COLO829 (cell line): Measurements from ENCODE around the gene DBN1.
A peak's percentile ranks its signal among the peaks of the same experiment; 100 is the strongest.

ENCODE experiments used
- DNase-seq: peaks from one replicate; pipeline ENCODE4 v3.0.0; 2012; ENCODE audit warnings: low spot score

The DBN1 gene

DNA sequence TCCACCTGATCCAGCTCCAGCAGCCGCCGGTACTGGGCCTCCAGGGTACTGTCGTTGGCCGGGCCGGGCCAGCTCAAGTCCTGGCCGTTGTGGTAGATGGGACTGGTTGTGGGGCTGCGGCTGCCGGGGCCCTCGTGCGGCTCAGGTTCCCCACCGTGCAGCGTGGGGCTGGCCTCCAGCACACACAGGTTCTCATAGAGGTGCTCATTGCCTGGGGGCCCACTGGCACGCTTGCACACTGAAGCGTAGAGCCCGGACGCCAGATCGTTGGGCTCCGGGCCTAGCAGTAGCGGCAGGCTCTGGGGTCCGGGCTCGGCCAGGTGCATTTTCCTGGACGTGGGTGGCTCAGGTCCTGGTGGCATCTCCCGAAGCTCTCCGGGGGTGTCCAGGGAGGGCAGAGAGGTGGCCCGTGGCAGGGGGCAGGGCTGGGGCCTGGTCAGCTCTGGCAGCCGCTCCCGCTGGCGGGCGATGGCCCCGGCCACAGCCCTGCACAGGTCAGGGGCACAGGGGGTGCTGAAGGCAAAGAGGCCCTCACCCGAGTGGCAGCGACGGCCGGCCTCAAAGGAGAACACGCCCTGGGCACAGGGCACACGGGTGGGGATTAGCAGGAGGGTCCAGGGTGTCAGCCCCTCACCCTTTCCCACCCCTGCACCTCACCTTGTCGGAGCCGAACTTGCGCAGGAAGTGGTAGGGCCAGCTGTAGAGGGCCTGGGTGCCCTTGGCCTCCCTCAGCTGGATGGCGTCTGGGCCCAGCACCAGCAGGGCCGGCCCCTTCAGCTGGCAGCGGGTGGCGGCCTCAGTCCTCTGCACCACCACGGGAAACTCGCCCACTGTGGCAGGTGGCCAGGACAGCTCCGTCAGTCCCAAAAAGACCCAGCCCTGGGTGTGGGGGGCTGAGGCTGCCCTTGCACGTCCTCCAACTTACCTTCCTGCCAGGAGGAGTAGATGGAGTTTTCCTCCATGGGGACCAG, 30.9 kb upstream of the DBN1 start:
- DNase-seq, result no peak

DNA sequence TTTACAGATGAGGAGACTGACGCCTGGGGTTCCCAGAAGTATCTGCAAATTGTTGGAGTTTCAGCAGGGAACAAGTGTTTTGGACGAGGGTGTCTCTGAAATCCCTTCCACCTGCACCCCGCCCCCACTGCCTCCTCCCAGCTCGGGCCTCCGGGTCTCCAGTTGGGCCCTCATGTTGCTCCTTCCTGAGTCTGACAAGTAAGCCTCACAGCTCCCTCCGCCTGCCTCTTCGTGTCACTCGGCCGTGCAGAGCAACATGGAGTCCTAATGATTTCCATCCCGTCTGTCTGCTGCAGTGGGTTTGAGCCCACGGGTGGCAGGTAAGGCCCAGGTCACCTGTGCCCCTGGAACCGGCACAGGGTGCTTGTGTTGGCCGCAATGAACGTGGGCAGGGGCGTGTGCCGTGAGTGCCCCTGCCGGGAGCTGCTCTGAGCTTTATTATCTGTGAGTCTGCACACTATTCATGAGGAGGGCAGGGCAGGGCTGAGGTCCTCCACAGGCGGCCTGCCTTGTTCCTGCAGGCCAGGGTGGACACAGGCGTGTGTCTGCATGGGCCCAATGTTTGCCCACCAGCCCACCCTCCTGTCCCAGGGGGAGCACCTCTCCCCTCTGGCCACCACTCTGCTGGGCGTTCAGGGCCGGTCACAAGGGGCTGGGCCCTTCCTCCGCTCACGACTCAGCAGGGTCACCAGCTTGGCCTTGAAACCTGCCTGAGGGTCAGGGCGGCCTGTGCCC, 30.1 kb upstream of the DBN1 start:
- DNase-seq, result no peak

DNA sequence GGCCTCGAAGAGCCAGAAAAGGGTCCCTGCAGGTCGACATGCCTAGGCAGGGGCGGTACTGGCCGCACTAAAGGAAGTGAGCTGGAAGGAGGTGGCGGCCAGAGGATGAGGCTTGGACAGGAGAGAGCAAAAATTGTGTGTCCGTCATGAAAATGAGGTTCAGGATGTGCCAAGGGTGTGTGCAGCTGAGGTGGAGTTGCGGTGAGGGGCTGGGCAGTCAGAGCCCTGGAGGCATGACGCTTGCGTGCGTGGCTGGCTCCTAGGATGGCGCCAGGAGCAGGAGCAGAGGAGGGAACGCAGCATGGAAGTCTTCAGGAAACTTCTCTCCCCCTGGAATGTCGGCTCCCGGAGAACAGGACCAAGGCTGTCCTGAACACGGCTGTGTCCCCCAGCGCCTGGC, 29.5 kb upstream of the DBN1 start:
- DNase-seq, result no peak

DNA sequence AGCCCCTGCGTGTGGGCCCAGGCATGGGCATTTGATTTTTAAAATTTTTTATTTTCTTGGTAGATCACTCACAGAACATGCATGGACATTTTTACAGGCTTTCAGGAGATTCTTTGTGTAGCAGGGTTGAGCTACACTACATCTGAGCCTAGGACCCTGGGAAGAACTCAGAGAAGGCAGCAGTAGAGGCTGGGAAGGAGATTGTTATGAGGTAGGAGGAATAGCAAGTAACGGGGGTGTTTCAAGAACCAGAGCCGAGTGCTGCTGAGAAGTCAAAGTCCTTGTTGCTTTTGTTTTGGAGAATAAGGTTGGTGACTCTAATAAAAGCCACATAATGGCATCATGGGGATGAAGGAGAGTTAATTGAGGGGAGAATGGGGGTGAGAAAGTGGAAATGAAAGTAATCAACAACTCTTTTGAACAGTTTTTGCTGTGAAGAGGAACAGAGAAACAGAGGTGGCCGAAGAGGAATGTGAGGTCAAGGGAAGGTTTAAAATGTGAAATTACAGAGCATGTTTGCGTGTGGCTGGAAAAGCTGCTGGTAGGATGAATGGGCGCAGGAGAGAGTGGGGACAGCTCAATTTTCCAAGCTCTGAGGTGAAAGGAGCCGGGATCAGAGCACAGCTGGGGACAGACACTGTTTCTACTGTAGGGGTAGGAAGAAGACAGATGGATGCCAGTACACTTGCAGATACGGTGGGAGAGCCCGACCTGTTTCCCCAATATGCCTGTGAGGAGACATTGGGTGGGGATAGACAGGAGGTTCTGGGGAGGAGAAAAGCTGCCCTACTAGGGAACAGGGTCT, 28.6 kb upstream of the DBN1 start:
- no peak for DNase-seq

DNA sequence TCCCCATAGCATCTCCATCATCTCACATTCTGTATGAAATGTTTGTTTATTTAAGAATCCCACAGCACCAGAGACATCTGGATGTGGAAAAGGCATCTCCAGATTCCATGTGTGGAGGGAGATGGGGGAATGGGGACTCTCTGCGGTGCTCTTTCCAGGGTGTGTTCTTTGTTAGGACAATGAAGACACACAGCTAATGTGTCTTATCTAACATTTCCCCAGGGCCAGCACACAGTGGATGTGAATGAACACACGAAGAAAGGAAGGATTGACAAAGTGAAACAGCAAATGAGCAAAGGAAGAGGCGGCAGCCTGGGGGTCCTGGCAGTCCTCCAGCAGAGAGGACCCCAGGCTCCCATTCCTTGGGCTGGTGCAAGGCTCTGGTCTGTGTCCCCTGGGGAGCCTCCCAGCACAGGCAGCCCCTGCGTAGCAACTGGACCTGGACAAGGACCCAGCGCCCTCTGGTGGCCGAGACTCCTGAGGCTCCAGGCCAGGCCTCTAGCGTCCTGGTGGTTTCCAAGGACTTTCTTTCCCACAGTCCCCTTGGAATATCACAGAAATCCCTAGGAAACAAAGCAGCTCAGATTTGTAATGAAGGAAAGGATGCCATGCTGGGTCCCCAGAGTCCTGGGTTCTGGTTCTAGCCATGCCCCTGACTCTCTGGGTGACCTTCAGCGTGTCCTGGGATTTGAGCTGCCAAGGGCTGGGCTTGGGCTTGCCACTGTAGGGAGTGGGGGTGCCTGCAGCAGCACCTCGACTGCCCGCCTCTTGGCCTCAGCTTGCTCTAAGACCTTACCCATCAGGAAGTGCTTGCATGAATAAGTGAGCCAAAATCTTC, 27.5 kb upstream of the DBN1 start:
- peak; percentile 65 for DNase-seq

DNA sequence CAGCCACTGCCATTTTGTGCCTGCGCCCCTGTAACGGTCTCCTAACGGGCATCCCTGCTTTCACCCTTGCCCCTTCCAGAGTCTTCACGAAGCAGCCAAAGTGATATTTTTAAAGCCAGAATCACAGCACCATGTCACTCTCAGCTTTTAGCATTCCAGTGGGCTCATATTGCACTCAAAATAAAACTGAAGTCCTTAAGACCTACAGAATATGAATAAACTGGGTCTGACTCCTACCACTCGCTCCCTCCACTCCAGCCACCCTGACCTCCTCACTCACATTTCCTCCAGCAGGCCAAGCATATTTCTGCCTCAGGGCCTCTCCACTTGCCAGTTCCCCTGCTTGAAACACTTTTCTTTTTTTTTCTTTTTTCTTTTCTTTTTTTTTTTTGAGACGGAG, 26.4 kb upstream of the DBN1 start:
- no peak for DNase-seq

DNA sequence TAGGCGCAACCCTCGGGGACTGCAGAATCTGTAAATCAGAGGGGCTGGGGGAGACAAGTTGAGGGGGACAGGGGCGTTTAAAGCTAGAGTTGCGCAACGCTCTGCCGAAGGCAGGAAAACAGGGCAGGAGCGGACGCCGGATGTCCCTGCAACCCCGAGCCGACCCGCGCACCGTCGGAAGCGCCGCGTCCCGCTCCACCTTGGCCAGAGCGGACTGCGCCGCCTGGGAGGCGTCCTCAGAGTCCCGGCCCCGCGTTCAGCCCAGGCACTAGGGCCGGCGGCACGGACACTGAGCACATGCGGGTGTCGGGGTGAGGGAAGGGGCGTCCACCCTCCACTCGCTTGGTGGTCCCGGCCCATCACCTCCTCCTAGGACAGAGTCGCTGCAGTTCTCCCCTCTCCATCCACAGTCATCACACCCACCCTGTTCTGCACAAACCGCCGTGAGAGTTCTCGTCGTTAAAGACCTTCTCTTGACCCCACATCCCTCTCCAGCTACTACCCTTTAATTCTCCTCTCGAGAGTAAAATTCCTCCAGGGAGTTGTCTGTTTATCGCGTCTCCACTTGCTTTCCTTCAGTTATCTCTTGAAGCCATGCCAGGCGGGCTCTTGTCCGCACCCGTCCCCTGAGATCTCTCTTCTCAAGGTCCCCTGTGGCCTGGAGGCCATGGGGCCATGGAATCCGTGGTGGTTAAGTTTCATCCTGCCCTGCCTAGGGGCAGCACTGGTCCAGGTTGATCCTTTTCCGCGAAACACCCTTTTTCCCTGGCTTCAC, 24.8 kb upstream of the DBN1 start:
- DNase-seq, result no peak

DNA sequence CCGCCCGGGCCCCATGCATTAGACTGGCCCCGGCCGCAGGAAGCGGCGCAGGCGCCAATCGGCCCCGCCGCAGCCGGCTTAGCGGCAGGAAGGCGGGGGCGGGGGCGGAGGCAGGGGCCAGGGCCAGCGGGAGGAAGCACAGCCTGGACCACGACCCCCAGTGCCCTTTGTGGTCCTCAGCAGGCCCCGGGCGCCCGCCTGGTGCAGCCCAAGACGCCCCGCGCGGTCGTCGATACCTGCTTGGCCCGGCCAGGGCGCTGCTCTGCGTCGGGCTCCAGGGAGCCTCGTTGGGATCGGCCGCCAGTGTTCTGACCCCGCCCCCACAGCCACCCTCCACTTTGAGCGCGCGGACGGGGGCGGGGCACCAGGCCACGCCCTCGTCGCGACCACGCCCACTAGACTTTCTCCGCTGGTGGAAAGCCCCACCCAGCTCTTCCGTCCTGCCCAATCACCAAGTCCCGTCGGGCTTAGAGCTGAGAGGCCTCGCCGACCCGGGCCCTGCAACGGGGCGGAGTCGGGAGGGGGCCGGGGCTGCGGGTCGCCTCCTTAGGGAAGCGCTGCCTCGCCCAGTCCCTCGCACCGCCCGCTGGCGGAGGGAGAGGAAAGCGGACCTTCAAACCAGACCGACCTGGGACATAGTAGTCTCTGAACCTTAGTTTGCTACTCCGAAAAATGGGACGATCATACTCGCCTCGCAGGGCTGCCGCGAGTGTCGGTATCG, 24.0 kb upstream of the DBN1 start, which contains the start of gene PDLIM7:
Gene PDLIM7, minus strand, starts transcription at position 313 of the 721 bp plus-strand sequence. CDS start 1,092 bp downstream, outside the sequence.
- peak; percentile 88 for DNase-seq

DNA sequence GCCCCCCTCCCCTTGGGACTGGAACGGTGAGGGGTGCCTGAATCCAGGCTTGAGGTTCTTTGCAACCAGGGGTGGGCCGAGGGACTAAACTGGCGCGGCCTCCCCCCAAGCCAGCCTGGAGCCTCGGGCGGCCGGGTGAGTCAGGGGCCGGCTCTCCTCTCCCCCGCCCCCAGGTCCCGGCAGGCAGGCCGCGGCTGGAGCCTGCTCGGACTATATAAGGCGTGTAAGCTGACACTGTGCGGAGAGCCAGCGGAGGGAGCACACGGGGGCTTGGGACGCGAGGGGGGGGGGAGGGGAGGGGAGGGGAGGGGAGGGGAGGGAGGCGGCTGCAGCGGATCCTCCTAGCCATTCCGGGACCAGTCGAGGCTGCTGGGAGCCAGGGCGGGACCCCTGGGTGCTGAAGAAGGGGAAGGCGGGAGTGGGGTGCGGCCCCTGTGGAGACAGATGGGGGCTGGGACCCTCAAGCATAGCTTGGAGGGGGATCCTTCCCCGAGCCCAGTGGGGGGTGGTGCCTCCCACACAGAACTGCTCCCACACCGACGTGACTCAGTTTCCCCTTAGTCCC, 23.4 kb upstream of the DBN1 start:
- DNase-seq, result peak; percentile 42

DNA sequence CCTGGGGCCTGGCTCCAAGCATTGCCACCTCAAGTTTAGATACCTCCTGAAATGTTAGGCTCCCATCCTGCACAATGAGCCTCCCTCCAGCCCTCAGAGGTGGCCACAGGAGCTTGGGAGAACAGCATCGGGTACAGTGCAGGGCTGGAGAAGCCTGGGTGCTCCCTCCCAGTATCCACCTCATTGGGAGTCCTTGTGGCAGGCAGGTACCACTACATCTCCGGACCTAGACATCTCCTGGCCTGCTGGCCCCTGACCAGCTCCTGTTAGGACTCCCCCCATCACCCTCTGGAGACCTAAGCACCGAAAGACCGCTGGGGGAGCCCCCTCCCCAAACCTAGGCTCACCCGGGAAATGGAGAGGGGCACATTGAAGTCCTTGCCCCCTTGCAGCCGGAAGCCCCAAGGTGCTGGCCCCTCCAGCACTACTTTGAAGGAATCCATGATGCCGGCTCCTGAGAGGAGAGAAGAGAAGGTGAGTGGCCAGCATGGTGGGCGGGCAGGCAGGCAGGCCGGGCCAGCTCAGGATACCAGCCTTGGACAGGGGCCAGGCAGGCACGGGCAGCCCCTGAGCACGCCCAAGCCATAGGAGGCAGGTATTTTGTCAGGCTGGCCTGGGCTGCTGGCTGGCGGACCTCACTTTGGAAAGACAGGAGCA, 22.8 kb upstream of the DBN1 start:
- no peak for DNase-seq

DNA sequence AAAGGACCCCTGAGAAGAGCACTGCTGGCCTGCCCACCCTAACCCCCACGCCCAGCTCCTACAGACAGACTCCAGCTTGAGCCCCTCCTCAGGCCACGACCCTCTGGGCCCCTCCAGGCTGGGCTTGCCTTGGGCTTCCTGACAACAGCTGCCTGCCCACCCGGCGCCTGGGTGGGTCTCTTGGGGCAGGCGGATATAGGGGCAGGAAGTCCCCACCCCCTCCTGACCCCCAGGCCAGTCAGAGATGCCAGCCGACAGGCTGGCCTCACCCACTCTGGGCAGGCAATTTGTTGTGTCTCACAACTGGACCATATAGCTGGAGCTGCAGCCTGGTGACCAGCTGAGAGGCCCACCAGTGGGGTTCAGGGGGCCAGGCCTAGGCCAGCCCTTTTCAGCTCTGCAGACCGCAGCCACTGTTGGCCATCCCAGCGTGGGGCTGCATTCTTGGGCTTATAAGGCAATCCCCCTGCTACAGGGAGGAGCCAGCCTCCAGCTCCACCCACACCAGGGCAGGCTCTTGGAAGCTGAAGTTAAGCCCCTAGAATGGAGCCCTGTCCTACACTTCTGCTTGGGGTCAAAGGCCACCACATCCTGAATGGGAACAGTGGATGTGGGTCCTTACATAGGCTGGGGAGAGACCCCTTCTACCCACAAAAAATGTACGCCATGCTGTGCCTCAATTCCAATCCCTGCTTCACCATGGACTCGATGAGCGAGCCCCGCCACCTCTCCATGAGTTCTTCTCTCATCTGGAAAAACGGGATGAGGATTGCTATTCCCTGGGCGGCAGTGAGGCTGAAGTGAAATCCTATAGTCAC, 22.0 kb upstream of the DBN1 start:
- DNase-seq, result no peak

DNA sequence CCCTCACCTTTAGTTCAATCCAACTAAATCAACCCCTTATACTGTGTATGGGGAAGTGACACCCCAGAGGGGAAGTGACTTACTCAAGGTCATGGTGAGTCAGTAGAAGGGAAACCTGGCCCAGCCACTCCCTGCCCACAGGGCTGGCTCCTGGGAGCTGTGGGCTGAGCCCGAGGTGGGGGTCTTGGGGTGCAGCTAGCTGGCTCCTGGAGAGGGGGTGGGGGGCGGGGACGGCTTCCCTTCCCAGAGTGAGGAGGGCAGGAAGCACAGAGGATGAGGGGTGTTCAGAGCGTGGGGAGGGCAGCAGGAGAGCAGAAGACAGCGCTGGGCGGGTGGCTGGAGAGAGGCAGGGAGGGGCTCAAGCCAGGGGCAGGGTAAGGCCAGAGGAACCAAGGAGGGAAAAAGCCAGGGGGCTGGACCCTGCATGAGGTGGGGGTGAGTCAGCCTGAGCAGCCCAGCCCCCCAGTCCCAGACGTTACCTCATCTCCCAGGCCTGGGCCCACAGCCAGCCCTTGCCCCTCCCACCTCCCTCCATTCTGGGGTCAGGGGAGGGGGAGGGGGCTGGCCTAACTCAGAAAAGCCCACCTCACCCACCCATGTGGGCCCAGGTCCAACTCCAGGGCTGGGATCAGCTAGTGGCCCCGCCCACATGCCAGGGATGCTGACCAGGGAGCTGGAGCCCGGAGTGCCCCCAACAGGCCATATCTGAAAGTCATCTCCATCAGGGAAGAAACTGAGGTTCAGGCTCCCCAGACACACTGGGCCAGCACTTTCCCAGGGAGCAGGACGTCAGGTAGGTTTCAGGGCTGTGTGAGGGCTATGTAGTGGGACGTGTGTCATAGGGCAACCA, 21.1 kb upstream of the DBN1 start:
- DNase-seq, result no peak

DNA sequence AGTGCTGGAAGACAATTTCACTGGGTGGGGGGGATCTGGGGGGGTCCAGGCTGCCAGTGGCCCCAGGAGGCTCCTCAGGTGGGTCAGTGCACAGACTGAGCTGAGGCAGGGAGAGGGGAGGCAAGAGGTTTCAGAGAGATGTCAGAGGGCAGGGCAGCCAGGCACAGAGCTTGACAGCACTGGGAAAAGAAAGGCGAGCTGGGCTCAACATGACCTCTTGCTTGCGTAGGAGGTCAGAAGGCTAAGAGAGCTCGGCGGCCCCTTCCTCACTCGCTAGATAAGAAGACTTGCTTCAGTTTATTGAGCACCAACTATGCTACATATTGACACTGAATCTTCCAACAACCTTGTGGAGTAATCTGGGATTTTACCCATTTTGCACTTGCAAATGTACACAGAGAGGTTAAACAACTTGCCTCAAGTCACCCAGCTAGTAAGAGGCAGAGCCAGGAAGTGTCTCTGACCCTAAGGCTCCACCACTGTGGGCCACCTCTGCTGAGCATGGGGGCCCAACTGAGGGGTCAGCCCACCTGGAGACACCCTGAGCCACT, 20.4 kb upstream of the DBN1 start:
- no peak for DNase-seq

DNA sequence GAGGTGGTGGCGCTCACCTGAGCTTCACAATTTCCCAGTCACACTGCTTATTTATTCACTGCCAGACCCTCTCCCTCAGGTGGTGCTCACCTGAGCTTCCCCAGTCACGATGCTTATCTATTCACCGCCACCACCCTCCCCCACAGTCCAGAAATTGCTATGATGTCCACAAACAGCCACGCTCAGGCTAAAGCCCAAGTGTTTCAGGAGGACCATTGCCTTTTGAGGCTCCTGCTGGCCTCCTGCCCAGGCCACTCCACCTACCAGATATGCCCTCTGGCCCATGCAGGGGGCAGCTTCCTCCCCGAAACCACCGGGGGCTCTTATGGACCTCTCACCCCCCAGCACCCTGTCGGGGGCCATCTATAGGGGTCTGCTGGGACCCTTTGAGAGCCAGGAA, 19.4 kb upstream of the DBN1 start:
- DNase-seq, result no peak

DNA sequence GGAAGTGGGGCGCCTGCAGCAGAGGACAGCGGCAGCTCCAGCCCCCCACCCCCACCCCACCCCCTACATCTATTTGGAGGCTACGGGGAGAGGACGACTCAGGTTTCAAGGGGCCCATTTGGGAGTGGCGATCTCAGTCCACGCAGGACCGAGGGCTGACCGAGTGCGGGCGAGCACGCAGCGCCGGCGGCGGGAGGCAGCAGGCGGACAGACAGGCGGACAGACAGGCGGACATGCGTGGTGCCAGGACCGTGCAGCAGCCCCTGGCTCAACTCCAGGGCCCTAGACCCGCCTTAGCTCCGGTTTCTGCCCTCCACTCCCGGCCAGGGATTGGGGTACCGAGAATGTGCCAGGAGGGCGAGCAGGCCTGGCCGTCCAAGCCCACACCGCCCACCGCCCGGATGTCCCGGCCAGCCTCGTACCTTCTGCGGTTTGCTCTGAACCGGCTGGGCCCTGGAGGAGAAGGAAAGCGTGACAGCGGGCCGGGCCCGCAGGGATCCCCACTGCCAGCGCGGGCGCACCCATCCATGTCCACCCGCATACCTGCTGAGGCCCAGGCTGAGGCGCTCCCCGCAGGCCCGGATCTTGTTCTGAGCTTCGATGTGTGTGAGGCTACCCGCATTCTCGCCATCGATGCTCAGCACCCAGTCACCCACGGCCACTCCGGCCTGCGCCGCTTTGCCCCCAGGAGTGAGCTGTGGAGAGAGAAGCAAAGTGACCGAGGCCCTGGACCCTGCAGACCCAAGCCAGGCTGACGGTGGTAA, 18.7 kb upstream of the DBN1 start:
- no peak for DNase-seq

DNA sequence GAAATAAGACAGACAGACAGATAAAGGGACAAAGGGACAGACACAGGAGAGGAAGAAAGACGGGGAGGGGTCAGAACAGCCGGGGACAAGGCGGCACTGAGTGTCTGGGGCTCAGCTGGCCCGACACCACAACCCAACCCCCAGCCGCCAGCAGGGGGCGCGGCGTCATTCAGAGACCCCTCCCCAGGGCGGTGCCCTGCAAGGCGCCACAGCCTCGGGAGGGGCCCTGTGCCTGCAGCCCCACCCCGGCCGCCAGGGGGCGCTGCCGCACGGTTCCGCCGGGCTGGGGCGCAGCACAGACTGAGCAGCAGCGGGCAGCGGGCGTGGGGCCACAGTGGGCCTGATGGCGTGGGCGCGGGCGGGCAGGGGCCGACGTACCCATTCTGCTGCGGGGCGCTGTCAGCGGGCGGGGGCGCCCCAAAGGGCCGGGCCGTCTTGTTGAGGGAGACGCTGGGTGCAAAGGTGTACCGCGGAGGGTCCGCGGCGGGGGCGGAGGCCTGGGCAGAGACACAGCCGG, 18.1 kb upstream of the DBN1 start:
- no peak for DNase-seq
